HUES6 (cell line): Measurements from ENCODE around the gene VSIG10.
"Not testable (repeated sequence)": the region's sequence is repeated elsewhere in the genome, so short reads cannot be mapped to it uniquely, and the experiment has no call there.

ENCODE experiments used
- H3K27ac ChIP-seq: 2 replicates; pipeline ENCODE4 v1.7.0; 2013; ENCODE audit warnings: low read depth, mild to moderate bottlenecking, low read length, inconsistent platforms
- H3K27me3 ChIP-seq: 2 replicates; pipeline ENCODE4 v1.6.1; 2013; ENCODE audit warnings: low read length; ENCODE audit not compliant: control insufficient read depth, insufficient read depth
- H3K36me3 ChIP-seq: 2 replicates; pipeline ENCODE4 v1.6.1; 2013; ENCODE audit warnings: low read length; ENCODE audit not compliant: control insufficient read depth, insufficient read depth
- H3K4me1 ChIP-seq: 2 replicates; pipeline ENCODE4 v1.6.1; 2013; ENCODE audit warnings: low read length; ENCODE audit not compliant: control insufficient read depth, insufficient read depth
- H3K4me3 ChIP-seq: 2 replicates; pipeline ENCODE4 v1.5.1; 2013; ENCODE audit warnings: low read depth, low read length
- H3K9ac ChIP-seq: one replicate; pipeline ENCODE4 v1.6.1; 2013; ENCODE audit warnings: mild to moderate bottlenecking, low read length
- H3K9me3 ChIP-seq: 2 replicates; pipeline ENCODE4 v1.6.1; 2013; ENCODE audit warnings: low read depth, low read length; ENCODE audit not compliant: control insufficient read depth, insufficient read depth

The VSIG10 gene

DNA sequence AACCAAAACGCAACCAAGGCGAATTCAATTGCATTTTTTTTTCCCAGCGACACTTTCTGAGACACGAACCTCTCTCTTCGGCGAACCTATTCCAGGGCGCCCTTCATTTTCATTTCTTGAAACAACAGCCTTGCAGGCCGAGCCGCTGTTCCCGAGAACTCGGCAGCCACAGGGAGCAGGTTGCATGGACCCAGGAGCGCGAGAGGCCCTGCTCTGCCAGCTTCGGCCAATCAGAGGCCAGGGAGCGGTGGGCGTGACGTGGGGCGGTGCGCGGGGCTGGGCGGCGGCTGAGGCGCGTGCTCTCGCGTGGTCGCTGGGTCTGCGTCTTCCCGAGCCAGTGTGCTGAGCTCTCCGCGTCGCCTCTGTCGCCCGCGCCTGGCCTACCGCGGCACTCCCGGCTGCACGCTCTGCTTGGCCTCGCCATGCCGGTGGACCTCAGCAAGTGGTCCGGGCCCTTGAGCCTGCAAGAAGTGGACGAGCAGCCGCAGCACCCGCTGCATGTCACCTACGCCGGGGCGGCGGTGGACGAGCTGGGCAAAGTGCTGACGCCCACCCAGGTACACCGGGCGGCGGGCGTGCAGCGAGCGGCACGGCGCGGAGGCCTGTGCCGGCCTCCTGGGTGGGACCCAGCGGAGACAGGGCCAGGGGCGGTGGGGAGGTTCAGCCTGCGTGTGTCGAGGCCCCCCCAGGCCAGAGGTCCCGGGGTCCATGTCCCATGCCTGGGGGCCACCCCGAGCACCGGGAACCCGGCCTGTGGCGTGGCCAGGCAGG, 32.2 kb upstream of the VSIG10 start, which contains the start of gene PEBP1:
Gene PEBP1, plus strand, starts transcription at position 337 of the 771 bp plus-strand sequence. Its CDS starts 86 bp downstream, at position 423.
- Histone ChIP-seq H3K27me3 (no peaks in the 10 kb centered on the region), H3K4me1 (peaks cover 3% of the 10 kb centered on the region; the same call in 1 of the 2 replicates), H3K9ac (peak within 1 kb of the TSS; percentile 94), H3K36me3 (peaks cover 40% of the 10 kb centered on the region), H3K27ac (peak within 1 kb of the TSS; percentile 95), H3K9me3 (no peaks in the 10 kb centered on the region), H3K4me3 (peak within 1 kb of the TSS; percentile 97)

- not testable (repeated sequence) for H3K27ac ChIP-seq, H3K9me3 ChIP-seq, H3K4me1 ChIP-seq, H3K9ac ChIP-seq, H3K27me3 ChIP-seq, H3K36me3 ChIP-seq, H3K4me3 ChIP-seq
Observed at GRCh38 chr12:118129436-118129835, 25.6 kb upstream of the VSIG10 start.

DNA sequence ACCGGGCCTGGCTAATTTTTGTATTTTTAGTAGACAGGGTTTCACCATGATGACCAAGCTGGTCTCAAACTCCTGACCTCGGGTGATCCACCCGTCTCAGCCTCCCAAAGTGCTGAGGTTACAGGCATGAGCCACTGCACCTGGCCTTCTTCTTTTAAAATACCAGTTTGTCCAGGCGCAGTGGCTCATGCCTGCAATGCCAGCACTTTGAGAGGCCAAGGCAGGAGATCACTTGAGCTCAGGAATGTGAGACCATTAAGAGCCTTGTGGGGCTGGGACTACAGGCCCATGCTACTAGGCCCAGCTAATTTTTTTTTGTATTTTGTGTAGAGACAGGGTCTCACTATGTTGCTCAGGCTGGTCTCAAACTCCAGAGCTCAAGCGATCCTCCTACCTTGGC, 24.1 kb upstream of the VSIG10 start:
- no peak overlapping the region for H3K4me3 ChIP-seq
- H3K27ac ChIP-seq, result no peak overlapping the region
- H3K9ac ChIP-seq, result no peak overlapping the region
- H3K36me3 ChIP-seq, result no peaks in the 10 kb centered on the region
- H3K27me3 ChIP-seq, result no peaks in the 10 kb centered on the region
- H3K4me1 ChIP-seq, result no peaks in the 10 kb centered on the region
- H3K9me3 ChIP-seq, result no peaks in the 10 kb centered on the region

DNA sequence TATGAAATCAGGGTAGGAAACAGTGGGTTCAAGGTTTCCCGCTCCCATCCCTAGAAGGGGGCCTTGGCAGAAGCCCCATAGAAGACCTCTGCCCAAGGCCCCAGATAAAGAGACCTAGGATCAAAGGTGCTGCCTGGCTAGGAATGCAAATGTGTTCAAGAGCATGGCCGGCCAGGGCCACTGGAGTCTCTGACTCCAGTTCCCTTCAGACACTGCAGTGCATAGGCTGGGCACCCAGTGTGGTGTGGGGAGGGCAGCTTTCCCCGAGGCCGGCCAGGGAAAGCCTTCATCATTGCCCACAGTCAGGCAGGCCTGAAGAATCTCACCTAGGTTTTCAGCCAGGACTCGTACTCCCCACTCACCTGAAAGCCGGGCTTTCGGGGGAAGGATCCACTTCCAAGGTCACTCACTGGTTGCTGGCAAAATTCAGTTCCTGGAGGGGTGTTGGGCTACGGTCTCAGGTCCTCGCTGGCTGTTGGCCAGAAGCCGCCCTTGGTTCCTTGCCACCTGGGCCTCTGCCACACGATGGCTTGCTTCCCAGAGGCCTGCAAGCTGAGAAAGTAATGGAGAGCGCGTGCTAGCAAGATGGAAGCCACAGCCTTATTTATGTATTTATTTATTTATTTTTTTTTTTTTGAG, 22.4 kb upstream of the VSIG10 start:
- Histone ChIP-seq H3K36me3 (no peaks in the 10 kb centered on the region), H3K27me3 (no peaks in the 10 kb centered on the region), H3K4me1 (peaks cover 5% of the 10 kb centered on the region), H3K27ac (no peak overlapping the region), H3K4me3 (no peak overlapping the region), H3K9me3 (no peaks in the 10 kb centered on the region), H3K9ac (peak overlapping the region; percentile 16)

- Histone ChIP-seq H3K4me3 (no peak overlapping the region), H3K9me3 (no peaks in the 10 kb centered on the region), H3K4me1 (peaks cover 9% of the 10 kb centered on the region), H3K9ac (no peak overlapping the region), H3K36me3 (no peaks in the 10 kb centered on the region), H3K27ac (no peak overlapping the region), H3K27me3 (no peaks in the 10 kb centered on the region)
Observed at GRCh38 chr12:118125743-118126118, 21.9 kb upstream of the VSIG10 start.

DNA sequence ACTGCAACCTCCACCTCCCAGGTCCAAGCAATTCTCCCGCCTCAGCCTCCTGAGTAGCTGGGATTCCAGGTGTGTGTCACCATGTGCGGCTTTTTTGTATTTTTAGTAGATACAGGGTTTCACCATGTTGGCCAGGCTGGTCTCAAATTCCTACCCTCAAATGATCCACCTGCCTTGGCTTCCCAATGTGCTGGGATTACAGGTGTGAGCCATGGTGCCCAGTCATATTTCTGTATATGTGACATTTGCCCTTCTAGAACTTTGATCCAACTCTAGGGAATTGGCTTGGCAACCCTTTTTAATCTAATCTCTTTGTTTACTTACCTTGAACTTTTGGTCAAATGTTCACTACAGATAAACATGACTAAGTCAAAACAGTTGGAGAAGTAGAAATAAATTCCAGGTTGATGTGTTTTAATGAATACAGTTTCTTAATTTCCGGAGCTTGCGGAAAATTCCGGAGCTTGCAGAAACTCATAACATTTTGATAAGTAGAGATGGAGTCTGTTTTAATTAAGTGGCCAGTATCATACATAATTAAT, 20.6 kb upstream of the VSIG10 start:
- Histone ChIP-seq H3K27ac (no peak overlapping the region), H3K9me3 (no peaks in the 10 kb centered on the region), H3K9ac (no peak overlapping the region), H3K4me1 (peaks cover 20% of the 10 kb centered on the region), H3K27me3 (no peaks in the 10 kb centered on the region), H3K36me3 (no peaks in the 10 kb centered on the region), H3K4me3 (no peak overlapping the region)

- Histone ChIP-seq H3K9me3 (no peaks in the 10 kb centered on the region), H3K4me3 (no peak overlapping the region), H3K9ac (no peak overlapping the region), H3K4me1 (peaks cover 20% of the 10 kb centered on the region), H3K36me3 (no peaks in the 10 kb centered on the region), H3K27me3 (no peaks in the 10 kb centered on the region), H3K27ac (peak overlapping the region; percentile 63; the same call in 1 of the 2 replicates)
Observed at GRCh38 chr12:118122264-118122663, 18.5 kb upstream of the VSIG10 start.

GRCh38 chr12:118120579-118121363, 17.0 kb upstream of the VSIG10 start:
- H3K9ac ChIP-seq, result peak overlapping the region; percentile 92
- peaks cover 26% of the 10 kb centered on the region for H3K4me1 ChIP-seq
- H3K27me3 ChIP-seq, result no peaks in the 10 kb centered on the region
- no peaks in the 10 kb centered on the region for H3K9me3 ChIP-seq
- no peaks in the 10 kb centered on the region for H3K36me3 ChIP-seq
- peak overlapping the region; percentile 49 for H3K4me3 ChIP-seq
- peak overlapping the region; percentile 98 for H3K27ac ChIP-seq

DNA sequence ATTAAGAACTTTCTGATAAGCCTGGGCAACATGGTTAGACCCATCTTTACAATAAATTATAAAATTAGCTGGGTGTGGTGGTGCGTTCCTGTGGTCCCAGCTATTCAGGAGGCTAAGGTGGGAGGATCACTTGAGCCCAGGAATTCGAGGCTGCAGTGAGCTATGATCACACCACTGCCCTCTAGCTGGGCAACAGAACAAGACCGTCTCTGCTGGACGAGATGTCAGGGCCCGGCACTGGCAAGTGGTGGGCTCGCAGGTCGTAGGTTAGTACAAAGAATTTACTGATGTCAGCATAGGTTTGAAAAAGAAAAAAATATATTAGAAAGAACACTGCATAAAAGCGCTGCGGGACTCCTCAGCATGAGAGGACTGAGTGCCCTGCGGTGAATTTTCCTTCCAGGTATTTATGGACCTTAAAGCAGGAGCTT, 15.7 kb upstream of the VSIG10 start:
- Histone ChIP-seq H3K9me3 (peaks cover 9% of the 10 kb centered on the region), H3K36me3 (no peaks in the 10 kb centered on the region), H3K4me1 (peaks cover 27% of the 10 kb centered on the region), H3K27ac (peak overlapping the region; percentile 98), H3K27me3 (no peaks in the 10 kb centered on the region), H3K9ac (peak overlapping the region; percentile 78), H3K4me3 (peak overlapping the region; percentile 43)

GRCh38 chr12:118109088-118109487, 5.3 kb upstream of the VSIG10 start:
- H3K4me3 ChIP-seq, result no peak overlapping the region
- no peaks in the 10 kb centered on the region for H3K36me3 ChIP-seq
- H3K9ac ChIP-seq, result no peak overlapping the region
- no peaks in the 10 kb centered on the region for H3K9me3 ChIP-seq
- H3K27ac ChIP-seq, result no peak overlapping the region
- no peaks in the 10 kb centered on the region for H3K27me3 ChIP-seq
- peaks cover 5% of the 10 kb centered on the region; the same call in 1 of the 2 replicates for H3K4me1 ChIP-seq
